Activated CD8-positive, alpha-beta memory T cell treated with anti-CD3 and anti-CD28 coated beads for 48 hours (primary cell): ENCODE results near the gene MARCHF3.
"Not testable (repeated sequence)": the region's sequence is repeated elsewhere in the genome, so short reads cannot be mapped to it uniquely, and the experiment has no call there.

ENCODE experiments used
- DNase-seq, 3 experiments: peaks; one replicate each; pipeline ENCODE4 v3.0.0-alpha.2; 2020; ENCODE audit warnings: low read depth in 2 of 3, low spot score in 2 of 3

The MARCHF3 gene

GRCh38 chr5:126852841-126853271 is 177.5 kb downstream of the MARCHF3 start:
- DNase-seq: no peak

- DNase-seq: no peak
Observed at GRCh38 chr5:126852091-126852571, 178.2 kb downstream of the MARCHF3 start.

- no peak for DNase-seq
Observed at GRCh38 chr5:126851501-126852011, 178.8 kb downstream of the MARCHF3 start.

- DNase-seq: no peak
Observed at GRCh38 chr5:126849101-126849678, 181.2 kb downstream of the MARCHF3 start.

- no peak for DNase-seq
Observed at GRCh38 chr5:126848253-126848652, 182.1 kb downstream of the MARCHF3 start.

- DNase-seq: no peak
Observed at GRCh38 chr5:126847826-126848251, 182.5 kb downstream of the MARCHF3 start.

GRCh38 chr5:126847456-126847820 is 182.9 kb downstream of the MARCHF3 start:
- DNase-seq: no peak

- no peak for DNase-seq
Observed at GRCh38 chr5:126846744-126847455, 183.5 kb downstream of the MARCHF3 start.

- DNase-seq: no peak
Observed at GRCh38 chr5:126846344-126846743, 184.0 kb downstream of the MARCHF3 start.

- not testable (repeated sequence) for DNase-seq
Observed at GRCh38 chr5:126845470-126846070, 184.8 kb downstream of the MARCHF3 start.

GRCh38 chr5:126843375-126843774 is 187.0 kb downstream of the MARCHF3 start:
- not testable (repeated sequence) for DNase-seq

GRCh38 chr5:126839407-126839806 is 191.0 kb downstream of the MARCHF3 start:
- DNase-seq: not testable (repeated sequence)

- no peak for DNase-seq
Observed at GRCh38 chr5:126837906-126838539, 192.3 kb downstream of the MARCHF3 start.

- DNase-seq: no peak
Observed at GRCh38 chr5:126837242-126837641, 193.1 kb downstream of the MARCHF3 start.

GRCh38 chr5:126836778-126837177 is 193.6 kb downstream of the MARCHF3 start:
- no peak for DNase-seq

GRCh38 chr5:126831156-126831555 is 199.2 kb downstream of the MARCHF3 start:
- no peak for DNase-seq

GRCh38 chr5:126830061-126830460 is 200.3 kb downstream of the MARCHF3 start:
- DNase-seq: no peak

GRCh38 chr5:126829098-126829497 is 201.3 kb downstream of the MARCHF3 start:
- no peak for DNase-seq

- DNase-seq: no peak
Observed at GRCh38 chr5:126826619-126827215, 203.6 kb downstream of the MARCHF3 start.

- DNase-seq: no peak
Observed at GRCh38 chr5:126819253-126819652, 211.1 kb downstream of the MARCHF3 start.

- DNase-seq: no peak
Observed at GRCh38 chr5:126818736-126819135, 211.6 kb downstream of the MARCHF3 start.
